C4-2B (cell line): Measurements from ENCODE around the gene DENND4B.

Experiments
- ZFX ChIP-seq: fragments of 450-650 bp; IDR thresholded peaks from 2 replicates; pipeline ENCODE4 v1.6.1; 2017
- TF ChIP-seq, protein P1 (sequence below): fragments of 450-650 bp; conservative IDR thresholded peaks from 2 replicates; pipeline ENCODE4 v1.5.1; 2017; ENCODE audit warnings: mild to moderate bottlenecking

DNA sequence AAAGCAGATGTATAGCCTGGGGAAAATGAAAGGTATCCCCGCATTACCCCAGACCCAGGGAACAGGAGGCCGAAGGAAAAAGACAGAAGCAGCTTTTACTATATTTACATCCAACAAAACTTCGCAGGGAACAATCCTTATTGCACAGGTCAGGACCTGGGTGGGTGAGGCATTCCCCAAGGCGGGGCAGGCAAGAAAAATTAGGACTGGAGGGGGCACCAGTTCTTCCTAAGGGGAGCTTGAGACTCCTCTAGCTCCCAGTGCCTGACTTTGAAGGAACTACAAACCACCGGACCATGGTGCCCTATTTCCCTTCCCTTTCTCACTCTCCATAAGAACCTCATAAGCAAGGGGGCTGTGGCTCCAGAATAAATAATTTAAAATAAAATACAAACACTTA lies 17.1 kb downstream of the DENND4B start:
- TF ChIP-seq, protein P1, sequence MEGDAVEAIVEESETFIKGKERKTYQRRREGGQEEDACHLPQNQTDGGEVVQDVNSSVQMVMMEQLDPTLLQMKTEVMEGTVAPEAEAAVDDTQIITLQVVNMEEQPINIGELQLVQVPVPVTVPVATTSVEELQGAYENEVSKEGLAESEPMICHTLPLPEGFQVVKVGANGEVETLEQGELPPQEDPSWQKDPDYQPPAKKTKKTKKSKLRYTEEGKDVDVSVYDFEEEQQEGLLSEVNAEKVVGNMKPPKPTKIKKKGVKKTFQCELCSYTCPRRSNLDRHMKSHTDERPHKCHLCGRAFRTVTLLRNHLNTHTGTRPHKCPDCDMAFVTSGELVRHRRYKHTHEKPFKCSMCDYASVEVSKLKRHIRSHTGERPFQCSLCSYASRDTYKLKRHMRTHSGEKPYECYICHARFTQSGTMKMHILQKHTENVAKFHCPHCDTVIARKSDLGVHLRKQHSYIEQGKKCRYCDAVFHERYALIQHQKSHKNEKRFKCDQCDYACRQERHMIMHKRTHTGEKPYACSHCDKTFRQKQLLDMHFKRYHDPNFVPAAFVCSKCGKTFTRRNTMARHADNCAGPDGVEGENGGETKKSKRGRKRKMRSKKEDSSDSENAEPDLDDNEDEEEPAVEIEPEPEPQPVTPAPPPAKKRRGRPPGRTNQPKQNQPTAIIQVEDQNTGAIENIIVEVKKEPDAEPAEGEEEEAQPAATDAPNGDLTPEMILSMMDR = no peak
- no peak for TF ChIP-seq ZFX
